Transverse colon (tissue), 4 donors: Measurements from ENCODE around the gene HMGXB3.

Experiments
- EP300 ChIP-seq: sonication (generic); formaldehyde crosslinking; IDR thresholded peaks from one replicate; pipeline ENCODE4 v1.6.1; 2017; ENCODE audit warnings: antibody characterized with exemption, low read depth
- POLR2A ChIP-seq: fragments of 450-650 bp; IDR thresholded peaks from one replicate; pipeline ENCODE4 v1.6.1; 2016; ENCODE audit warnings: antibody characterized with exemption, mild to moderate bottlenecking, moderate library complexity
- POLR2AphosphoS5 ChIP-seq, 3 donors: sonication (generic); formaldehyde crosslinking; IDR thresholded peaks; one replicate each; pipeline ENCODE4 v1.6.1; 2016; ENCODE audit warnings: antibody characterized with exemption in 3 of 3
- TF ChIP-seq, protein P1 (sequence below), 5 experiments: fragments of 200-600 bp in 3 of 5; fragments of 450-650 bp in 2 of 5; sonication (generic) in 3 of 5; IDR thresholded peaks; 1 replicate in 2 of 5; 2 replicates in 3 of 5; pipeline ENCODE4 v1.5.1; 2016 to 2017; ENCODE audit warnings: antibody characterized with exemption in 5 of 5, inconsistent platforms in 3 of 5, mild to moderate bottlenecking in 2 of 5, moderate library complexity in 1 of 5

DNA sequence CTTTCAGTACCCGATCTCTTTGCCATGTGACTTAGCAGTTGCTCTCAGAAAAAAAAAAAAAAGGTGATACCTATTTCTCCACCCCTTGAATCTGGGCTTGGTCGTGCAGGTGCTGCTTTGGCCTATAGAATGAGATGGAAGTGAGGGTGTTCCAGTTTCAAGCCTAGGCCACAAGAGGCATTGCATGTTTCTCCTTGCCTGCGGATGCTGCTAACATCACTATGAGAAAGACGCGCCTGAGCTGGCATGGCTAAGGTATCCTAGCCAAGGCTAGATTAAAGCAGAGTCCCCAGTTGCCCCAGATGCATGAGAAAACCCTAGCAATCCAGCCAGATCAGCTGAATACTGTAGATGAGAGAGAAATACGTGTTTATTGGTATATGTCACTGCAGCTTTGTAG, 100.5 kb downstream of the HMGXB3 start:
- TF ChIP-seq, protein P1, sequence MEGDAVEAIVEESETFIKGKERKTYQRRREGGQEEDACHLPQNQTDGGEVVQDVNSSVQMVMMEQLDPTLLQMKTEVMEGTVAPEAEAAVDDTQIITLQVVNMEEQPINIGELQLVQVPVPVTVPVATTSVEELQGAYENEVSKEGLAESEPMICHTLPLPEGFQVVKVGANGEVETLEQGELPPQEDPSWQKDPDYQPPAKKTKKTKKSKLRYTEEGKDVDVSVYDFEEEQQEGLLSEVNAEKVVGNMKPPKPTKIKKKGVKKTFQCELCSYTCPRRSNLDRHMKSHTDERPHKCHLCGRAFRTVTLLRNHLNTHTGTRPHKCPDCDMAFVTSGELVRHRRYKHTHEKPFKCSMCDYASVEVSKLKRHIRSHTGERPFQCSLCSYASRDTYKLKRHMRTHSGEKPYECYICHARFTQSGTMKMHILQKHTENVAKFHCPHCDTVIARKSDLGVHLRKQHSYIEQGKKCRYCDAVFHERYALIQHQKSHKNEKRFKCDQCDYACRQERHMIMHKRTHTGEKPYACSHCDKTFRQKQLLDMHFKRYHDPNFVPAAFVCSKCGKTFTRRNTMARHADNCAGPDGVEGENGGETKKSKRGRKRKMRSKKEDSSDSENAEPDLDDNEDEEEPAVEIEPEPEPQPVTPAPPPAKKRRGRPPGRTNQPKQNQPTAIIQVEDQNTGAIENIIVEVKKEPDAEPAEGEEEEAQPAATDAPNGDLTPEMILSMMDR (IDR thresholded peaks at IDR 0.05), result no peak
- TF ChIP-seq POLR2AphosphoS5 (IDR thresholded peaks at IDR 0.05), result no peak
- no peak for TF ChIP-seq POLR2A
- TF ChIP-seq EP300, result no peak
